Stimulated activated CD8-positive, alpha-beta memory T cell treated with anti-CD3 and anti-CD28 coated beads, Interleukin-15, amount 100 ng/mL, for 1 hour (primary cell): ENCODE results near the gene ARCN1.

Experiments
- DNase-seq: peaks from one replicate; pipeline ENCODE4 v3.0.0-alpha.2; 2020; ENCODE audit warnings: low read depth

The ARCN1 gene

GRCh38 chr11:118621784-118622375, 49.7 kb downstream of the ARCN1 start:
- DNase-seq, result no peak

GRCh38 chr11:118622376-118623268, 50.4 kb downstream of the ARCN1 start:
- DNase-seq, result no peak

- no peak for DNase-seq
Measured at GRCh38 chr11:118623269-118623655, 51.1 kb downstream of the ARCN1 start.

GRCh38 chr11:118625036-118625690, 53.0 kb downstream of the ARCN1 start:
- DNase-seq, result no peak

GRCh38 chr11:118625976-118626375, 53.8 kb downstream of the ARCN1 start:
- DNase-seq, result no peak

GRCh38 chr11:118627566-118627965, 55.4 kb downstream of the ARCN1 start:
- DNase-seq, result no peak

GRCh38 chr11:118628031-118628430, 55.8 kb downstream of the ARCN1 start:
- no peak for DNase-seq

GRCh38 chr11:118628432-118628831, 56.2 kb downstream of the ARCN1 start:
- no peak for DNase-seq

GRCh38 chr11:118628861-118629549, 56.8 kb downstream of the ARCN1 start:
- DNase-seq, result no peak

GRCh38 chr11:118629761-118630661, 57.8 kb downstream of the ARCN1 start:
- no peak for DNase-seq

- no peak for DNase-seq
Measured at GRCh38 chr11:118631142-118631909, 59.1 kb downstream of the ARCN1 start.

- DNase-seq, result no peak
Measured at GRCh38 chr11:118632577-118633318, 60.5 kb downstream of the ARCN1 start.

GRCh38 chr11:118633319-118633690, 61.1 kb downstream of the ARCN1 start:
- DNase-seq, result no peak

- no peak for DNase-seq
Measured at GRCh38 chr11:118633979-118634378, 61.8 kb downstream of the ARCN1 start.

- no peak for DNase-seq
Measured at GRCh38 chr11:118634431-118635236, 62.4 kb downstream of the ARCN1 start.

- no peak for DNase-seq
Measured at GRCh38 chr11:118635237-118635591, 63.0 kb downstream of the ARCN1 start.

- no peak for DNase-seq
Measured at GRCh38 chr11:118635642-118636041, 63.4 kb downstream of the ARCN1 start.

GRCh38 chr11:118636569-118637290, 64.5 kb downstream of the ARCN1 start:
- no peak for DNase-seq
